Keratinocyte (primary cell): ENCODE measurements around the gene TEDC2. TPM values are rescaled to one million over a fixed set of nuclear protein-coding genes. Genes with fewer than 3 reads are reported as not detected.

Source experiments
- DNase-seq: peaks from one replicate; pipeline ENCODE4 v3.0.0-alpha.2; 2011; ENCODE audit warnings: low read depth, missing footprints, low spot score
- FAIRE-seq: peaks from 2 replicates; lab custom pipeline; 2011; peaks lifted over from hg19 to GRCh38; lab: Jason Lieb, UNC
- H2AFZ ChIP-seq: 2 replicates; pipeline ENCODE4 v1.6.0; 2012; ENCODE audit warnings: low read length, control low read depth, inconsistent platforms; ENCODE audit not compliant: control insufficient read depth
- H3K27ac ChIP-seq: 2 replicates; pipeline ENCODE4 v1.5.1; 2011; ENCODE audit warnings: low read length; ENCODE audit not compliant: control insufficient read depth, insufficient read depth
- H3K27me3 ChIP-seq: 3 replicates; pipeline ENCODE4 v1.6.0; 2011; ENCODE audit warnings: low read length; ENCODE audit not compliant: control insufficient read depth, insufficient read depth; ENCODE audit errors: extremely low read depth
- H3K36me3 ChIP-seq, 2 experiments: 2 replicates in 1 of 2; 3 replicates in 1 of 2; pipeline ENCODE4 v1.5.1; 2011; ENCODE audit warnings: low read length in 2 of 2, mild to moderate bottlenecking in 1 of 2; ENCODE audit not compliant: control insufficient read depth in 2 of 2, insufficient read depth in 2 of 2; ENCODE audit errors: extremely low read depth in 1 of 2
- H3K4me1 ChIP-seq: 3 replicates; pipeline ENCODE4 v1.5.1; 2011; ENCODE audit warnings: low read length; ENCODE audit not compliant: control insufficient read depth, insufficient read depth; ENCODE audit errors: extremely low read depth
- H3K4me2 ChIP-seq: 3 replicates; pipeline ENCODE4 v1.6.0; 2011; ENCODE audit warnings: low read depth, low read length; ENCODE audit not compliant: control insufficient read depth, insufficient read depth; ENCODE audit errors: extremely low read depth
- H3K4me3 ChIP-seq, 3 experiments: fragments of 200-600 bp in 1 of 3; sonication (generic) in 1 of 3; 2 replicates in 2 of 3; 3 replicates in 1 of 3; pipeline ENCODE4 v1.5.1; 2011 to 2016; ENCODE audit warnings: low read length in 3 of 3, mild to moderate bottlenecking in 3 of 3, control low read depth in 2 of 3, inconsistent platforms in 1 of 3, low read depth in 1 of 3, mixed read lengths in 1 of 3, mixed run types in 1 of 3, moderate library complexity in 1 of 3; ENCODE audit not compliant: control insufficient read depth in 2 of 3, insufficient read depth in 2 of 3; ENCODE audit errors: extremely low read depth in 1 of 3
- H3K79me2 ChIP-seq: 2 replicates; pipeline ENCODE4 v1.6.0; 2012; ENCODE audit warnings: low read length; ENCODE audit not compliant: control insufficient read depth, insufficient read depth
- H3K9ac ChIP-seq: 3 replicates; pipeline ENCODE4 v1.6.0; 2011; ENCODE audit warnings: low read length; ENCODE audit not compliant: control insufficient read depth, insufficient read depth; ENCODE audit errors: extremely low read depth
- H3K9me1 ChIP-seq: 3 replicates; pipeline ENCODE4 v1.6.0; 2011; ENCODE audit warnings: low read length; ENCODE audit not compliant: control insufficient read depth, insufficient read depth; ENCODE audit errors: extremely low read depth
- H3K9me3 ChIP-seq: 2 replicates; pipeline ENCODE4 v1.5.1; 2012; ENCODE audit warnings: low read depth, low read length; ENCODE audit not compliant: control insufficient read depth
- H4K20me1 ChIP-seq: 3 replicates; pipeline ENCODE4 v1.6.0; 2011; ENCODE audit warnings: low read length; ENCODE audit not compliant: control insufficient read depth, insufficient read depth; ENCODE audit errors: extremely low read depth
- CTCF ChIP-seq, 3 experiments: IDR thresholded peaks in 1 of 3; conservative IDR thresholded peaks in 1 of 3; optimal IDR thresholded peaks in 1 of 3; 2 replicates in 2 of 3; 3 replicates in 1 of 3; pipeline versions ENCODE3 to v1.5.1; 2011; ENCODE audit warnings: low read length in 3 of 3, mild to moderate bottlenecking in 3 of 3, moderate library complexity in 2 of 3, control low read depth in 1 of 3, inconsistent platforms in 1 of 3; ENCODE audit not compliant: insufficient read depth in 2 of 3; ENCODE audit errors: extremely low read depth in 1 of 3
- EZH2 ChIP-seq: IDR thresholded peaks from one replicate; pipeline ENCODE4 v1.6.1; 2012; ENCODE audit warnings: inconsistent platforms, mild to moderate bottlenecking, low read length, moderate library complexity
- dilution Hi-C: fragments of 300-500 bp; cut with MboI; formaldehyde crosslinking; loops from one replicate; pipeline ENCODE4 v1.7.0; 2020; ENCODE audit warnings: low sequenced_read_pairs; ENCODE audit not compliant: extremely low pct_ligation_motif_present
- polyA plus RNA-seq, 5 experiments: library from polyadenylated mRNA; depleted of rRNA in 3 of 5; stranded (reverse) in 3 of 5; stranded (forward) in 1 of 5; unstranded in 1 of 5; fragments of >200 nt; gene quantifications; 1 replicate in 1 of 5; 2 replicates in 3 of 5; 3 replicates in 1 of 5; pipeline versions ENCODE4 v1.2.1 to v1.2.3, GENCODE V29; 2011 to 2012; ENCODE audit warnings: missing spikeins in 2 of 5, low read depth in 1 of 5, low replicate concordance in 1 of 5

The TEDC2 gene
- polyA plus RNA-seq, 1 donor (not counting 4 experiments of a cell fraction or from before 2014, with no cell fraction given) = 2.7 TPM

GRCh38 chr16:2468233-2468724 is 8.4 kb downstream of the TEDC2 start:
- dilution Hi-C loops = no loop called here

GRCh38 chr16:2468725-2469398 is 9.0 kb downstream of the TEDC2 start:
- Histone ChIP-seq H2AFZ (no peak overlapping the region), H3K79me2 (no peaks in the 10 kb centered on the region), H3K9ac (no peak overlapping the region), H3K4me1 (peaks cover 11% of the 10 kb centered on the region), H3K27ac (no peak overlapping the region), H3K4me2 (peak overlapping the region; percentile 90), H3K4me3 (peak overlapping the region in 1 of 3 experiments; percentile 59), H3K9me3 (no peaks in the 10 kb centered on the region), H3K9me1 (no peaks in the 10 kb centered on the region), H4K20me1 (peaks cover 3% of the 10 kb centered on the region), H3K27me3 (peaks cover 28% of the 10 kb centered on the region), H3K36me3 (no peaks in the 10 kb centered on the region)
- DNase-seq = no peak
- TF ChIP-seq EZH2 (no peak), CTCF (optimal IDR thresholded peaks at IDR 0.05 in 1 of 3, IDR thresholded peaks at IDR 0.05 in 1 of 3, conservative IDR thresholded peaks at IDR 0.05 in 1 of 3; ENCODE audit: extremely low read depth in 1 of 3, insufficient read depth in 2 of 3, low read length in 3 of 3) (no peak)
- FAIRE-seq = no peak
- dilution Hi-C loops = no loop called here

More at GRCh38 chr16:2468233-2468724, 8.4 kb downstream of the TEDC2 start:
- H3K36me3 ChIP-seq = no peaks in the 10 kb centered on the region
- H3K27me3 ChIP-seq = peaks cover 28% of the 10 kb centered on the region
- no peaks in the 10 kb centered on the region for H3K9me1 ChIP-seq
- H3K9me3 ChIP-seq = no peaks in the 10 kb centered on the region
- H3K79me2 ChIP-seq = no peaks in the 10 kb centered on the region
- DNase-seq (no peak), FAIRE-seq (no peak)
- H2AFZ ChIP-seq = peak overlapping the region; percentile 77
- no peak for TF ChIP-seq EZH2
- no peak for TF ChIP-seq CTCF (optimal IDR thresholded peaks at IDR 0.05 in 1 of 3, IDR thresholded peaks at IDR 0.05 in 1 of 3, conservative IDR thresholded peaks at IDR 0.05 in 1 of 3; ENCODE audit: extremely low read depth in 1 of 3, insufficient read depth in 2 of 3, low read length in 3 of 3)
- no peak overlapping the region for H3K27ac ChIP-seq
- peak overlapping the region; percentile 71 for H3K9ac ChIP-seq
- H3K4me3 ChIP-seq = peak overlapping the region; percentile 37 to 64 (median 59)
- H3K4me1 ChIP-seq = peaks cover 11% of the 10 kb centered on the region
- H4K20me1 ChIP-seq = peaks cover 3% of the 10 kb centered on the region
- peak overlapping the region; percentile 90 for H3K4me2 ChIP-seq
